Liver (tissue), 3 donors: ENCODE measurements around the gene FKBP5.

Experiments used
- FOXA1 ChIP-seq: IDR thresholded peaks from 2 replicates; pipeline ENCODE4 v1.6.1; 2016; ENCODE audit warnings: antibody characterized with exemption
- GABPA ChIP-seq, 2 donors: IDR thresholded peaks in 1 of 2; conservative IDR thresholded peaks in 1 of 2; 2 replicates each; pipeline ENCODE4 v1.6.1; 2016; ENCODE audit warnings: antibody characterized with exemption in 2 of 2, mild to moderate bottlenecking in 1 of 2, moderate library complexity in 1 of 2
- HNF4G ChIP-seq: IDR thresholded peaks from 2 replicates; pipeline ENCODE4 v1.6.1; 2016; ENCODE audit warnings: antibody characterized with exemption
- JUND ChIP-seq, 2 donors: IDR thresholded peaks; 2 replicates each; pipeline ENCODE4 v1.6.1; 2016; ENCODE audit warnings: antibody characterized with exemption in 2 of 2
- RAD21 ChIP-seq, 2 donors: IDR thresholded peaks; 2 replicates each; pipeline ENCODE4 v1.6.1; 2016; ENCODE audit warnings: antibody characterized with exemption in 2 of 2, mild to moderate bottlenecking in 2 of 2
- SP1 ChIP-seq: IDR thresholded peaks from 2 replicates; pipeline ENCODE4 v1.6.1; 2018; ENCODE audit warnings: antibody characterized with exemption, mild to moderate bottlenecking
- TF ChIP-seq, protein P1 (sequence below): fragments of 150-350 bp; IDR thresholded peaks from 2 replicates; pipeline ENCODE4 v1.5.1; 2017; ENCODE audit warnings: improper control_type of control experiment, low read depth, low read length; ENCODE audit not compliant: missing input control
- donor health status: healthy.
- donor health status: healthy.

DNA sequence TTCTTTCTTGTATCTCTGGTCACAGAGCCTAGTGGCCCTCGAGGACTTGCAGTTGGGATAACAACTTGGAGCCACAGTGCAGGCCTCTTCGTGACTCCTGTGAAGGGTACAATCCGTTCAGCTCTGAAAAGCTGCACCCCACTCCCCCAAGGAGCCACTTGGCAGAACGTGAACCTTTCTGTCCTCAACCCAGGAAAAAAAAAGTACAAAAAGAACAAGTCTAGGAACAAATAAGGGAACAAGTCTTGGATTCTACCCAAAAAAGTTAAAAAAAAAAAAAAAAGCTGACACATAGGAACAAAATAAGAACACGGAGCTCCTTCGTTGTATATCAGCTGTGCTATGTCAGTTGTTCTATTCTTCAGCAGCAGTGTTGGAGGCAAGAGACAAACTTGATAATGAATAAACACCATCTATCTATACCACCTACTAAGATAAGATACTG, 98.1 kb downstream of the FKBP5 start:
- TF ChIP-seq FOXA1: no peak
- TF ChIP-seq, protein P1, sequence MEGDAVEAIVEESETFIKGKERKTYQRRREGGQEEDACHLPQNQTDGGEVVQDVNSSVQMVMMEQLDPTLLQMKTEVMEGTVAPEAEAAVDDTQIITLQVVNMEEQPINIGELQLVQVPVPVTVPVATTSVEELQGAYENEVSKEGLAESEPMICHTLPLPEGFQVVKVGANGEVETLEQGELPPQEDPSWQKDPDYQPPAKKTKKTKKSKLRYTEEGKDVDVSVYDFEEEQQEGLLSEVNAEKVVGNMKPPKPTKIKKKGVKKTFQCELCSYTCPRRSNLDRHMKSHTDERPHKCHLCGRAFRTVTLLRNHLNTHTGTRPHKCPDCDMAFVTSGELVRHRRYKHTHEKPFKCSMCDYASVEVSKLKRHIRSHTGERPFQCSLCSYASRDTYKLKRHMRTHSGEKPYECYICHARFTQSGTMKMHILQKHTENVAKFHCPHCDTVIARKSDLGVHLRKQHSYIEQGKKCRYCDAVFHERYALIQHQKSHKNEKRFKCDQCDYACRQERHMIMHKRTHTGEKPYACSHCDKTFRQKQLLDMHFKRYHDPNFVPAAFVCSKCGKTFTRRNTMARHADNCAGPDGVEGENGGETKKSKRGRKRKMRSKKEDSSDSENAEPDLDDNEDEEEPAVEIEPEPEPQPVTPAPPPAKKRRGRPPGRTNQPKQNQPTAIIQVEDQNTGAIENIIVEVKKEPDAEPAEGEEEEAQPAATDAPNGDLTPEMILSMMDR: no peak
- TF ChIP-seq HNF4G: no peak
- TF ChIP-seq GABPA (IDR thresholded peaks at IDR 0.05 in 1 of 2, conservative IDR thresholded peaks at IDR 0.05 in 1 of 2): no peak
- peak in 1 of 2 donors; percentile 12 for TF ChIP-seq RAD21 (IDR thresholded peaks at IDR 0.05)
- TF ChIP-seq SP1: peak; percentile 73
- no peak for TF ChIP-seq JUND (IDR thresholded peaks at IDR 0.05)
